HCT116 (cell line): ENCODE results near the gene MBNL2.

Source experiments
- CEBPB ChIP-seq: IDR thresholded peaks from 2 replicates; pipeline ENCODE4 v1.6.1; 2012; ENCODE audit warnings: low read depth
- EZH2 ChIP-seq: fragments of 200-600 bp; sonication (generic); IDR thresholded peaks from 2 replicates; pipeline ENCODE4 v1.6.1; 2017; ENCODE audit warnings: antibody characterized with exemption, mixed run types
- EZH2phosphoT487 ChIP-seq: fragments of 200-600 bp; IDR thresholded peaks from 2 replicates; pipeline ENCODE4 v1.6.1; 2018; ENCODE audit warnings: antibody characterized with exemption, borderline replicate concordance
- TF ChIP-seq, protein P1 (sequence below), 3 experiments: fragments of 200-600 bp in 1 of 3; sonication (generic) in 1 of 3; IDR thresholded peaks in 2 of 3; conservative IDR thresholded peaks in 1 of 3; 2 replicates each; pipeline ENCODE4 v1.5.1; 2012 to 2017; ENCODE audit warnings: low read depth in 2 of 3, low read length in 2 of 3, antibody characterized with exemption in 1 of 3, borderline replicate concordance in 1 of 3, control low read depth in 1 of 3, mild to moderate bottlenecking in 1 of 3, mixed read lengths in 1 of 3, mixed run types in 1 of 3, moderate library complexity in 1 of 3; ENCODE audit not compliant: insufficient read depth in 1 of 3

DNA sequence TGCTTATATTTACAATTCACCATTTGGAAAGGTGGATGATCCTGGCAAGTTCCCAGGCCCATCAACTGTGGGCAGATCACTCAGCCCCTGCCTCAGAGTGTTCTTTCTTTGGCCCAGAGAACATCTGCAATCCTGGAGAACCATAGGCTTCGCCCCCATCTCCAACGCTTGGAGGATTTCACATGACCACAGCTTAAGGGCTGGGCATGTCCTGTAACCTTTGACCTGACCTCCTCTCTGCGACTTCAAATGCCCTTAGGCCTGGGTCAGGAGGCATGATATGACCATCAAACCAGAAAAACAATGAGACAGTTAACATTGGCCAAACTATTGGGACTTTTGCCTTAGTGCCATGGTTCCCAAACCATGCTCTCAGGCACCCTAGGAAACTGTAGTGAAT is 7.2 kb upstream of the MBNL2 start:
- TF ChIP-seq, protein P1, sequence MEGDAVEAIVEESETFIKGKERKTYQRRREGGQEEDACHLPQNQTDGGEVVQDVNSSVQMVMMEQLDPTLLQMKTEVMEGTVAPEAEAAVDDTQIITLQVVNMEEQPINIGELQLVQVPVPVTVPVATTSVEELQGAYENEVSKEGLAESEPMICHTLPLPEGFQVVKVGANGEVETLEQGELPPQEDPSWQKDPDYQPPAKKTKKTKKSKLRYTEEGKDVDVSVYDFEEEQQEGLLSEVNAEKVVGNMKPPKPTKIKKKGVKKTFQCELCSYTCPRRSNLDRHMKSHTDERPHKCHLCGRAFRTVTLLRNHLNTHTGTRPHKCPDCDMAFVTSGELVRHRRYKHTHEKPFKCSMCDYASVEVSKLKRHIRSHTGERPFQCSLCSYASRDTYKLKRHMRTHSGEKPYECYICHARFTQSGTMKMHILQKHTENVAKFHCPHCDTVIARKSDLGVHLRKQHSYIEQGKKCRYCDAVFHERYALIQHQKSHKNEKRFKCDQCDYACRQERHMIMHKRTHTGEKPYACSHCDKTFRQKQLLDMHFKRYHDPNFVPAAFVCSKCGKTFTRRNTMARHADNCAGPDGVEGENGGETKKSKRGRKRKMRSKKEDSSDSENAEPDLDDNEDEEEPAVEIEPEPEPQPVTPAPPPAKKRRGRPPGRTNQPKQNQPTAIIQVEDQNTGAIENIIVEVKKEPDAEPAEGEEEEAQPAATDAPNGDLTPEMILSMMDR (IDR thresholded peaks at IDR 0.05 in 2 of 3, conservative IDR thresholded peaks at IDR 0.05 in 1 of 3; ENCODE audit: borderline replicate concordance in 1 of 3, insufficient read depth in 1 of 3, low read depth in 2 of 3, low read length in 2 of 3), result no peak
- TF ChIP-seq EZH2phosphoT487, result no peak
- TF ChIP-seq EZH2, result no peak
- no peak for TF ChIP-seq CEBPB
